Activated CD8-positive, alpha-beta memory T cell treated with anti-CD3 and anti-CD28 coated beads, Interleukin-2, amount 50 U/mL, for 4 hours (primary cell): ENCODE data around the gene EIF3B.
A peak's percentile ranks its signal among the peaks of the same experiment; 100 is the strongest.
"Not testable (repeated sequence)": the region's sequence is repeated elsewhere in the genome, so short reads cannot be mapped to it uniquely, and the experiment has no call there.

Experiments used
- DNase-seq: peaks from one replicate; pipeline ENCODE4 v3.0.0-alpha.2; 2020

EIF3B gene

DNA sequence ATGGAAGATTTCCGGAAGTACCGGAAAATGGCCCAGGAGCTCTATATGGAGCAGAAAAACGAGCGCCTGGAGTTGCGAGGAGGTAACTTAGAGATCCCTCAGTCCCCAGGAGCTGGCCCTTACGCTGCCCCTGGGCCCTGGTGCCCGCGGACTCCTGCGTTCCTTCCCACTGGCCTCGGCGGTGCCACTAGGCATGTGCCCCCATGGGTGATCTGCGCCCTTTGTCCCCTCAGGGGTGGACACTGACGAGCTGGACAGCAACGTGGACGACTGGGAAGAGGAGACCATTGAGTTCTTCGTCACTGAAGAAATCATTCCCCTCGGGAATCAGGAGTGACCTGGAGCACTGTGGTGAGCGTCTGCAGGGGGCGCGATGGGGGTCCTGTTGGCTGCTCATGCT is 24.5 kb downstream of the EIF3B start:
- DNase-seq, result no peak

GRCh38 chr7:2379821-2380450 is 25.3 kb downstream of the EIF3B start:
- DNase-seq, result no peak

DNA sequence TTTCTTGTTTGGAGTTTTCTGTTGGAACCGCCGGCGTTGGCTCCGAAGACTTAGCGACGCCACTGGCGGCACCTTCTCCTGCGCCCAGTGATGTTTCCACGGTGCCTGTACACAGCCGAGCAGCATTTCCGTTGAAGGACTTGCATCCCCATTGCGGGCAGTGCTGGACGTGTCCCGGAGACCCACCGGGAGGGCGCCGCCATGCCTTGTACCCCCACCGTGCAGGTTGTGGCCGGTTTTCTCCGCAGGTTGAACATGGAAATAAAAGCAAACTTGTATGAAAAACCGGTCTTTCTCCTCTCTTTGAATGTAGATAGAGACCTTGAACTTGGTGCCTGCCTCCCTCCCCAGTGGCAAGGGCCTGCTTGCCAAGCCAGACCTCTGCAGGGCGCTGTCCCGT is 25.8 kb downstream of the EIF3B start:
- DNase-seq, result no peak

DNA sequence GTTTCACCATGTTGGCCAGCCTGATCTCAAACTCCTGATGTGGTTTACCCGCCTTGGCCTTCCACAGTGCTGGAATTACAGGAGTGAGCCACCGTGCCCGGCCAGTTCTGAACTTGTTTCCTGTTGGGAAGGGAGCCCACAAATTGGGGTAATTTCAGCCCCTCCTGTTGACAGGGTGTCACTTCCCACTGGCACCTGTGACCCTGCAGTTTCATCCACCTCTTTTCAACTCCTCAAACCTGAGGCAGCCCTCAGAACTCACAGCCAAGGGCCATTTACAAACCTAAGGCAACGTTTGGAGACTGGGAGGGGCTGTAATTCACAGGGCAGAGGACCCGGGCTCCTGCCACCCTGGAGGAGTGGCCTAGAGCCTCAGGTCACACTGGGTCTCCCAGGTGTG is 26.6 kb downstream of the EIF3B start:
- DNase-seq, result no peak

DNA sequence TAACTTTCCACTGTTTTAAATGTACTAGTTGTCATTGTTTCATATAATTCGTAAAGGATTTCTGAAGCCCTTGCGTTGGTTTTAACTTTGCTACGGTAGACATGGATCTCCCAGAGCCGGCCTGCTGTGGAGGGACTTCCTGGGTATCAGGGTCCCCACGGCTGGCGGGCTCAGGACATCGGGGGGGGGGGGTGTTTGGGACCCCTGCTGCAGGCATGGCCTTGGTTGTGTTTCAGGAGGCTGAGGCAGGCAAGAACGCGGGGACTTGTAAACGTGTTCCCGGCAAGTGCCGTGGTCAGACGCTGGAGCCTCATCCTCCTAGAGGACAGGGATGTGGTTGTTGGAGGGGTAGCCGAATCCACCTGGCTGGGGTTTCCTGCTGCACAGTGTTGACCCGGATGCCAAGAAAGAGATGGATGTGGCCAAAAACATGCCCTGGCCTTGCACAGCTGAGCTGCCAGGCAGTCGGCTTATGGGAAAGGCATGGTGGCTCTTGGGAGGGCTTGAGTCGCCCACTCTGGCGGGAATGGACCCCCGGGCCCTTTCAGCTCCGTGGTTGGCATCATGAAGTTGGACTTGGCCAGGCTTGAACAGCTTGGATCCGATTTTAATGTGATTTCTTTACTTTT is 27.4 kb downstream of the EIF3B start:
- DNase-seq, result no peak

DNA sequence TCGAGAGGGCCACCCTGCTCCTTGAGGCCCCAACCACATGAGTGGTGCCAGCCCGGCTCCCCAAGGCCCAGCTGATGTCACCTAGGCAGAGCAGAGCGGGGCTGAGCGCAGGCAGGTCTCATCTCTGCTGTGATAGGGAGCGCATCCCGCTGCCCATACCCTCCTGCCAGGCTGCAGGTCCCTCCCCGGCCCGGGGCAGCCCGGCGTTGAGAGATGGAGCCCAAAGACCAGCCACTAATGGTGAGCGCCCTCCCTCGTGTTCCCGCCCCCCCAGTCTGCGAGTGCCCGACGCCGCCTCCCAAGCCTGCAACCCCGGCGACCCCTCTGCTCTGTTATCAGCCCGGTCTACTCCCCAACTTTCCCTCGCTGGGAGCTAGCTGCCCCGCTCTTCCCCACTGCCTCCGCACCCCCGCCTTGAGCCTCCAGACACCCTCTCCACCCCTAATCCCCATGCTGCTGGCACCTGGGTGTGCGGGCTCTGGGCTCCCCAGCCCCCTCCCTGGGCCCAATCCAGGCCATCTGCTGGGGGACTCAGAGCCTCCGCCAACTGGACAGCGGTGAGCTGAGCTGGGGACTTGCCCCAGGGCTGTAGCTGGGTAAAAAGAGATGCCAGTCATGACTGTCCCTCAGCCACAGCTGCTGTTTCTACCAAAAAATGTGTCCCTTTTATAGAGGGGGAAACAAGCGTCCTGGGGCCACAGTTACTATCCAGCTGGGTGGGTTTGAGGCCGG is 29.1 kb downstream of the EIF3B start:
- DNase-seq, result no peak

GRCh38 chr7:2384354-2385243 is 30.0 kb downstream of the EIF3B start:
- DNase-seq, result no peak

DNA sequence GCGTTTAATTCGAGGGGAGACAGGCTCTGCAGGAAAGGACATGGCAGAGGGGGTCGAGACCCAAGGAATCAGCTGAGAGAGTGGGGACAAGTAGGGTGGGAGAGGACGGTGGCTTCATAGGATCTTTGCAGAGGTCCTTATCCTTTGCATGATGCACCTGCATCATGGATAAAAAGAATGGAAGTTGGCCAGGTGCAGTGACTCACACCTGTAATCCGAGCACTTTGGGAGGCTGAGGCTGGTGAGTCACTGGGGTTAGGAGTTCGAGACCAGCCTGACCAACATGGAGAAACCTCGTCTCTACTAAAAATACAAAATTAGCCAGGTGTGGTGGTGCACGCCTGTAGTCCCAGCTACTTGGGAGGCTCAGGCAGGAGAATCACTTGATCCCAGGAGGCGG is 31.5 kb downstream of the EIF3B start:
- not testable (repeated sequence) for DNase-seq

- no peak for DNase-seq
Observed at GRCh38 chr7:2386964-2387669, 32.5 kb downstream of the EIF3B start.

GRCh38 chr7:2387897-2388636 is 33.4 kb downstream of the EIF3B start:
- no peak for DNase-seq

- DNase-seq, result no peak
Observed at GRCh38 chr7:2388637-2388954, 34.0 kb downstream of the EIF3B start.

DNA sequence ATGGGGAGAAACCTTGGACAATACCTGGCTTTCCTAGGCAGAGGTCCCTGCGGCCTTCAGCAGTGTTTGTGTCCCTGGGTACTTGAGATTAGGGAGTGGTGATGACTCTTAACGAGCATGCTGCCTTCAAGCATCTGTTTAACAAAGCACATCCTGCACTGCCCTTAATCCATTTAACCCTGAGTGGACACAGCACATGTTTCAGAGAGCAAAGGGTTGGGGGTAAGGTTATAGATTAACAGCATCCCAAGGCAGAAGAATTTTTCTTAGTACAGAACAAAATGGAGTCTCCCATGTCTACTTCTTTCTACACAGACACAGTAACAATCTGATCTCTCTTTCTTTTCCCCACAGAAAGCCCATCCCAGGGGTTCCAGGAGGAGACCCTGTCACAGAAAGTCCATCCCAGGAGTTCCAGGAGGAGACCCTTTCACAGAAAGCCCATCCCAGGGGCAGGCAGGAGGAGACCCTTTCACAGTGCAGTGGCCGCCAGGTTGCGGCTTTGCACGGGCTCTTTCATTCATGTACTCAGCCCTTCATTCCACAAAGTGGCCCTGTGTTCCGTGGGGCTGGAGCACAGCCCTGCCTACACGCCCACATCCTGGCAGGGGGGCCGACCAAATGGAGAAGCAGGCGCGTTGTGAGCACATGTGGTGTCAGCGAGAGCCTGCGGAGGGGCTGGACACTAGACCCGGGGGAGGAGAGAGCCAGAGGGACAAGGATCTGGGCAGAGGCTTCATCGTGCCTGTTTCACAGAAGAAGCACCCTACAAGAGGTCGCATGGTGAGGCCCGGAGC is 35.6 kb downstream of the EIF3B start:
- not testable (repeated sequence) for DNase-seq

- no peak for DNase-seq
Observed at GRCh38 chr7:2393706-2394105, 39.1 kb downstream of the EIF3B start.

GRCh38 chr7:2394566-2395082 is 40.0 kb downstream of the EIF3B start:
- no peak for DNase-seq

DNA sequence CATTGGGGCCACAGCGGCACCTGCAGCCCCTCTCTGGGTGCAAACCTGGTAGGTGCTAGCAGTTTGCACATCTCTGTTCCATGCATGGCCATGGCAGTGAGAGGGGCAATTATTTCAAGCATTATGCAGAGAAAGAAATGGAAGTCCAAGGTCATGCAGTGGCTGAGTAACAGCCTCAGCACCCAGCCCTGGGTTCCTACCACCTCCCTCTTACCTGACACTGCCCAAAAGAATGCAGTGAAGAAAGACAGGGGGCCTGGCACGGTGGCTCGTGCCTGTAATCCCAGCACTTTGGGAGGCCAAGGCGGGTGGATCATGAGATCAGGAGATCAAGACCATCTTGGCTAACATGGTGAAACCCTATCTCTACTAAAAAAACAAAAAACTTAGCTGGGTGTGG is 43.9 kb downstream of the EIF3B start:
- DNase-seq, result no peak

DNA sequence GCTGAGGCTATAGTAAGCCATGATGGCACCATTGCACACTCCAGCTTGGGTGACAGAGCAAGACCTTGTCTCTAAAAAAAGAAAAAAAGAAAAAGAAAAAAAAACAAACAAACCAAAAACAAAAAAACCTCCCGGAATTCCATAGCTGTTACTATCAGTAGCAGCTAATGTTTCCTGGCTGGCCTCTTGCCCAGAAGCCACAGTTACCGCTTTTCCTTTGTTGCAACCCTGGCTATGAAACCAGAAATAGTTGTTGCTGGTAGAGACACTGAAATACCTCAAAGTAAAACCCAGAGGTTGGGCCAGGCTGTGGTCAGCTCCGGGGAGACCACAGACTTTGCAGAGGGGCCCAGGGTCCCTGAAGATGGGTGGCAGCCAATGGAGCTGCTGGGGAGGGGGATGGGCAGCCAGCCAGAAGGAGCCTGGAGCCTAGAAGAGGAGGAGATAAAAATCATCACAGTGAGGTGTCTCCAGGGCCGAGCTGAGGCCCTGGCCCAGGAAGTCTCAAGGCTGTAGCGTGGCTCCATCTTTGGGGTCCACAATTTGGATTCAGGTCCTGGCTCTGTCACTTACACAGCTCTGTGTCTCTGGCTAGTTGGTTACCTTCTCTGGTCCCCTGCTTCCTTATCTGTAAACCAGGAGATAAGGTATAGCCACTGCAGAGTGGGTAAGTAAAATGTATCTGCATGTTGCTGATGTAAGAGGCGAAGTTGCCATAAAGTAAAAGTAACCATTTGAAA is 45.4 kb downstream of the EIF3B start:
- no peak for DNase-seq

- no peak for DNase-seq
Observed at GRCh38 chr7:2402687-2403013, 48.0 kb downstream of the EIF3B start.

DNA sequence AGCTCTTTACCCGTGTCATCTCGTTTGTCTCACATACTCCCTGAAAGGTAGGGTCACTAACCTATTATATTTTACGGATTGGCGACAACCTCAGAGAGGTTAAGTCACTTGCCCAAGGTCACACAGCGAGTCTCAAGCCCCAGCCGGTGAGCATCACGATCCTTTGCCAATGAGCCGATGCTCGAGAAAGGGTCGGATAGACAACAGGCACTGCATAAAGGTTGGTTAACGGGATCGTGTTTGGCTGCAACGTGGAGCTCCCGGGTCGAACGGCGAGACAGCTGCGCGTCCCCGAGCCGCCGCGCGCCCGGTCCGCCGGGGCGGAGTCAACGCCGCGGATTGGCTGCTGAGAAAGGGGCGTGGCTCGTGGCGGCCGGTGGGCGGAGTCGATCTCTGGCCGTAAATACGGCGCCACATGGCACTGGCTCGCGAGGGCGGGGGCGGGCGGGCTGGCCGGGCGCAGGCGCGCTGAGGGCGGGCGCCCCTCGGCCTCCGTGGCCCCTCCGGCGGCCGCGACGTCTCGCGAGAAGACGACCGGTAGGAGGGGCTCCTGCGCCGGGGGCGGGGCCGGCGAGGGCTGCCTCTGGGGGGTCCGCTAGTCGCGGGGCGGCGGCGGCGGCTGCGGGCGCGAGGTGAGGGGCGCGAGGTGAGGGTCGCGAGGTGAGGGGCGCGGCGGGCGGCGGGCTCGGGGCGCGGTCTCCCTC is 48.5 kb downstream of the EIF3B start, which contains the start of gene CHST12:
Gene CHST12 (plus strand): TSS at position 598 of the 704 bp plus-strand sequence. CDS start 29,029 bp downstream, outside the sequence.
- peak; percentile 95 for DNase-seq
